ENCODE data around the gene KDM2B.

The KDM2B gene

GRCh38 chr12:121525411-121525810 is 55.4 kb downstream of the KDM2B start:
- H3K27ac ChIP-seq, result no peak overlapping the region
- TF ChIP-seq ZFX (IDR thresholded peaks at IDR 0.05; ENCODE audit: borderline replicate concordance) (no peak), CTCF (IDR thresholded peaks at IDR 0.05) (no peak)

DNA sequence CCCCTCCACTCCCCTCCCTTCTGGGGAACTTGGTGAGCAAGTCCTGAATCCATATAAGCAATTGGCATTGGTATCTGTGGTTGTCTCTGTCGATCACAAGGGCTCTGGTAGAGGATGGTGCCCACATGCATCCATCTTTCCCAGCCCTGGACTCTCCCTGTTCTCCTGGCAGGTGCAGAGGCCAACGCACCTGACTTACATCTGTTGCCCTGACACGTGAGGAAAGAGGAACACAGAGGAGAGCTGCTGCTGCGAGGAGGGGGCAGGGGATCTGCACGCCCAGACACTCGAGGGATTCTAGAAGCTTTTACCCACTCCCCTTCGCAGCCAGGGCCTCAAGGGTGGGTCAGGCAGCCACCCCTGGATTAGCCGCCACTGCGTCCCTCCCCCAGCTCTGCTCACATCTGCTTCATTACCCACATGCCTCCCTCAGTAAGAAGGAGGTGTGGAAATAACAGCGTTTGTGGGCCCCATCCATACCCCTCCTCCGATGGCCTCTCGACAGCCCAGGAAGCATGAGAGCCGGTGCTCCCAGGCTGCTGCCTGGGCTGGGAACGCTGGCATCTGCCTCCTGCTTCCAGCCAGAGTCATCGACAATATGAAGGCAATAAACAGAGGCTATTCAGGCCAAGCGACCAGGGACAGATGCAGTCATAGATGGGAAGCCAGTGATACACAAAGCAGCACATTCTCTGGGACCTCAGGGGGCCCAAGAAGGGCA is 56.5 kb downstream of the KDM2B start:
- TF ChIP-seq ZFX (IDR thresholded peaks at IDR 0.05; ENCODE audit: borderline replicate concordance), result no peak
- TF ChIP-seq CTCF (IDR thresholded peaks at IDR 0.05), result no peak
- H3K27ac ChIP-seq, result no peak overlapping the region

DNA sequence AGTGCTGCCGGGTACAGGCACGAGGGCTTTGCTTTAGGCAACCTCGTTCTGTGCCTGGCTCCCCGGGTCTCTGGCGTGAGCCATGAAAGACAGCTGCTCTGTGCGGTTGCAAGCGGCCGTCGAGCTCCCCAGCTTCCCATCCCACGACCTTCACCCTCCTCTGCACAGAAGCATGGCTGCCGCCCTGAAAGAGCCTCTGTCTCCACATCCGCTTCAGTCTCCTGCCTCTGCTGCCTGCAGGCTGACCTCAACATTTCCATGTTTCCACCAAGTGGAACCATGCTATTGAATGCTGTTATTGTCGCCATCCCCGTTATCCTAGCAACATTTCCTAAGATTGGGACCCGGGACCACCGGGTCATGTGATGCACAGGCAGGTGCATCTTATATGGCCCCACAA is 57.1 kb downstream of the KDM2B start:
- TF ChIP-seq ZFX (IDR thresholded peaks at IDR 0.05; ENCODE audit: borderline replicate concordance) (no peak), CTCF (IDR thresholded peaks at IDR 0.05) (no peak)
- no peak overlapping the region for H3K27ac ChIP-seq

GRCh38 chr12:121522971-121523370 is 57.9 kb downstream of the KDM2B start:
- TF ChIP-seq ZFX (IDR thresholded peaks at IDR 0.05; ENCODE audit: borderline replicate concordance) (no peak), CTCF (IDR thresholded peaks at IDR 0.05) (no peak)
- no peak overlapping the region for H3K27ac ChIP-seq

DNA sequence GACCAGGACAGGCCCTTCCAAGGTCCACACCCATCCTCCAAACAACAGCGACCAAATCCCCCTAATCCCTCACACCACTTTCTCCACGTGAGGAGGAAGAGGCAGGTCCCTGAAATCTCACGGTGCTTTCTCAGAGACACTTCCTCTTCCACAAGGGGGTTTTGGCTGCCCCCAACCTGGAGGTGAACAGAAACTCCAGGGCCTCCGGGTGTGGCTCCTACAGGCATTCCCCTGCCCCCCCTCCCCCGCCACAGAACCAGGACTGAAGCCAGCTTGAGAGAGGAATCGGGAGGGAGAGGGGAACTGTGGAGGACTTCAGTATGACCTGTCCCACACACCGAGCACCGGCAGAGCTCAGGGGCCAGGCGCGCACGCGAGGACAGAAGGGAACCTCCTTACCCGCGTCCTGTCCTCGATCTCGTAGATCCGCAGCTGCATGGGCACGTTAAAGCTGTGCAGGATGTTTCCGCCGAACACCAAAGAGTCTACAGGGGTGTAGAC is 60.2 kb downstream of the KDM2B start:
- TF ChIP-seq CTCF (IDR thresholded peaks at IDR 0.05) (no peak), ZFX (IDR thresholded peaks at IDR 0.05; ENCODE audit: borderline replicate concordance) (no peak)

DNA sequence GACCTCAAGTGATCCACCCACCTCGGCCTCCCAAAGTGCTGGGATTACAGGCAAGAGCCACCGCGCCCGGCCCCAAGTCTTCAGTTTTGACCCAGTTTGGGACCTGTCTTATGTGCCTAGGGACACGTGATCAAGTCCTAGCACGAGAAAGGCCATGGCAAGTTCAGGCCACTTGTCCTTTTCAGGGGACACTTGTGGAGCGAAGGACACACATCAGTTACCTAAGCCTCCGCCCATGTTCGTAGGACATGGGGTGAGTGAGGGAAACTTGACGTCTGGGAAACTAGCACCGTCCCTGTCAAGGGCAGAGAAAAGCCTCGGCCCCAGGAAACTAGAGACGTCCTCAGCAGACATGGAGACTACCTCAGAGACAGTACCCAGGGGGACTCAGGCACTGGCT is 60.7 kb downstream of the KDM2B start:
- no peak overlapping the region for H3K27ac ChIP-seq
- TF ChIP-seq CTCF (IDR thresholded peaks at IDR 0.05), result no peak
- TF ChIP-seq ZFX (IDR thresholded peaks at IDR 0.05; ENCODE audit: borderline replicate concordance), result no peak

More for the DNA sequence above, 60.2 kb downstream of the KDM2B start:
- H3K27ac ChIP-seq, result no peak overlapping the region

GRCh38 chr12:121519227-121519626 is 61.6 kb downstream of the KDM2B start:
- H3K27ac ChIP-seq, result no peak overlapping the region
- no peak for TF ChIP-seq ZFX (IDR thresholded peaks at IDR 0.05; ENCODE audit: borderline replicate concordance)

Data from 22Rv1 (cell line).